Hepatocyte (in vitro differentiated cells): ENCODE measurements around the gene CRY1.

Experiments
- EZH2 ChIP-seq: fragments of 200-600 bp; sonication (generic); IDR thresholded peaks from 2 replicates; pipeline ENCODE4 v1.6.1; 2016; ENCODE audit warnings: antibody characterized with exemption, mild to moderate bottlenecking, borderline replicate concordance
- EZH2phosphoT487 ChIP-seq: fragments of 200-600 bp; sonication (generic); IDR thresholded peaks from one replicate; pipeline ENCODE4 v1.6.1; 2018; ENCODE audit warnings: antibody characterized with exemption, mild to moderate bottlenecking, low read depth, moderate library complexity; ENCODE audit not compliant: unreplicated experiment, severe bottlenecking
- TF ChIP-seq, protein P1 (sequence below): fragments of 200-600 bp; sonication (generic); IDR thresholded peaks from 2 replicates; pipeline ENCODE4 v1.5.1; 2016; ENCODE audit warnings: antibody characterized with exemption, mild to moderate bottlenecking; ENCODE audit not compliant: poor library complexity

- no peak for TF ChIP-seq EZH2
- TF ChIP-seq, protein P1, sequence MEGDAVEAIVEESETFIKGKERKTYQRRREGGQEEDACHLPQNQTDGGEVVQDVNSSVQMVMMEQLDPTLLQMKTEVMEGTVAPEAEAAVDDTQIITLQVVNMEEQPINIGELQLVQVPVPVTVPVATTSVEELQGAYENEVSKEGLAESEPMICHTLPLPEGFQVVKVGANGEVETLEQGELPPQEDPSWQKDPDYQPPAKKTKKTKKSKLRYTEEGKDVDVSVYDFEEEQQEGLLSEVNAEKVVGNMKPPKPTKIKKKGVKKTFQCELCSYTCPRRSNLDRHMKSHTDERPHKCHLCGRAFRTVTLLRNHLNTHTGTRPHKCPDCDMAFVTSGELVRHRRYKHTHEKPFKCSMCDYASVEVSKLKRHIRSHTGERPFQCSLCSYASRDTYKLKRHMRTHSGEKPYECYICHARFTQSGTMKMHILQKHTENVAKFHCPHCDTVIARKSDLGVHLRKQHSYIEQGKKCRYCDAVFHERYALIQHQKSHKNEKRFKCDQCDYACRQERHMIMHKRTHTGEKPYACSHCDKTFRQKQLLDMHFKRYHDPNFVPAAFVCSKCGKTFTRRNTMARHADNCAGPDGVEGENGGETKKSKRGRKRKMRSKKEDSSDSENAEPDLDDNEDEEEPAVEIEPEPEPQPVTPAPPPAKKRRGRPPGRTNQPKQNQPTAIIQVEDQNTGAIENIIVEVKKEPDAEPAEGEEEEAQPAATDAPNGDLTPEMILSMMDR, result no peak
- no peak for TF ChIP-seq EZH2phosphoT487
Observed at GRCh38 chr12:106986625-106987389, 106.5 kb downstream of the CRY1 start, which contains the start of gene MTERF2.
